ENCODE data around the gene DENND5B.

DNA sequence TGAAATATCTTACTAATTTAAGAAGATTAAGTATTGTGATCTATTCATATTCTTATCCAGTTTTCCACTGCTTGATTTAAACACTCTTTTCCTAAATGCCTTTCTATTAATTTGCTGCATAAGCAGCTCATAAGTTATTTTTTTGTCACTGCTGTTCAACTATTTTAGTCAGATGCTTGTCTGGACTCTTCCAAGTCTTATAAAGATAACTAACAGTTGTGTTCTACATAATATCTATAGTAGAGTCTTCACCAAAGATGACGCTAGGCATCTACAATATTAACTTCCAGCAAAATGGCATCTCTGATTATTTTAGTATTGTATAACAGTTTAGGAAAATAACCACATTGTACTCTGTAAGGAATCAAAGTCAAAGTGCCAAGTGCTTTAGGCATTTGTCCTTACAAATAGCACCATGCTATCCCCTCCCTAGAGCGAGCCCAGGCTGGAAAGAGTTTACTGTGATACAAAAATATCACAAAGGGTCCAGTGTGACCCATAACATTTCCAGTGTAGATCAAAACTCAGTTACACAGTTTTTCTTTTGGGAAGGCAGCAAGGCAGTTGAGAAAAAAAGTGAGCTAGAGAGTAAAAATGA is 98.2 kb downstream of the DENND5B start:
- TF ChIP-seq CTCF (IDR thresholded peaks at IDR 0.05) (no peak), POLR2A (IDR thresholded peaks at IDR 0.05) (no peak), POLR2AphosphoS5 (IDR thresholded peaks at IDR 0.05) (no peak)

Data from stomach (tissue), 4 donors.